ENCODE measurements around the gene MAP7D1. TPM values are rescaled to one million over a fixed set of nuclear protein-coding genes. Genes with fewer than 3 reads are reported as not detected.

Gene MAP7D1
- total and polyA plus RNA-seq, 8 donors = 14.6 to 164 (median 41.3) TPM

DNA sequence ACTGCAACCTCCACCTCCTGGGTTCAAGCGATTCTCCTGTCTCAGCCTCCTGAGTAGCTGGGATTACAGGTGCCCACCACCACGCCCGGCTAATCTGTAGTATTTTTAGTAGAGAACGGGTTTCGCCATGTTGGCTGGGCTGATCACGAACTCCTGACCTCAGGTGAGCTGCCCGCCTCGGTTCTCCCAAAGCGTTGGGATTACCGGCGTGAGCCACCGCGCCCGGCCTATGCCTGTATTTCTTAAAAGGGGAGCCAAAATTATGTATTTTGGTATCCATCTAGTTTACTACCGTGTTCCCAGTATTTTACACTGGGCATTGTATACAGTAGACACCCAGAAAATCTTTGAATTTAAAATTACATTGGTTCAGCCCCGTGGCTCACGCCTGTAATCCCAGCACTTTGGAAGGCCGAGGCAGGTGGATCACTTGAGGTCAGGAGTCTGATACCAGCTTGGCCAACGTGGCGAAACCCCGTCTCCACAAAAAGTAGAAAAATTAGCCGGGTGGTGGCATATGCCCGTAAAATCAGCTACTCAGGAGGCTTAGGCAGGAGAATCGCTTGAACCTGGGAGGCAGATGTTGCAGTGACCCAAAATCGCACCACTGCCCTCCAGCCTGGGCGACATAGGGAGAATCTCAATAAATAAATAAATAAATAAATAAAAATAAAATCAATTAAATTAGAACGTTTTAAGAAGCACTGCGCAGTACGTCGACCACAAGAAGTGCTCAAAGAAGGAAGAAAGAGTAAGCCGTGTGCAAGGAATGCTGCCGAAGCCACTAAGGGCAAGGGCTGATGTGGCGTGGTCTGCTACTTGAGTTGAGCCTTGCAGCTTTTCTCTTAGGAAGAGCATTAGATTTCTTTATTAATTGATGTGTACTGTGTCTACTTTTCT lies 66.8 kb downstream of the MAP7D1 start:
- 80 to 84% (median 83%) methylated on average over 33 of the region's 33 CpGs for WGBS, 5 donors
- peak in 1 of 2 donors; percentile 18 for DNase-seq
- Histone ChIP-seq H3K4me3 (peak overlapping the region; percentile 74 to 91 (median 76)), H3K27ac (peak overlapping the region; percentile 89 to 98 (median 94)), H3K4me1 (peaks cover 16 to 42% (median 32%) of the 10 kb centered on the region in 4 donors), H3K9me3 (no peaks in the 10 kb centered on the region), H3K36me3 (peaks cover 2 to 11% (median 8%) of the 10 kb centered on the region in 4 donors), H3K27me3 (no peaks in the 10 kb centered on the region)
- intact Hi-C loops (cut with DNase I; ENCODE audit: low total_unique reads) = loop anchor here (10.0 kb wide), 1 partner anchor 62 kb away; no protein-coding TSS in a partner anchor
- TF ChIP-seq POLR2A (IDR thresholded peaks at IDR 0.05) (no peak), POLR2AphosphoS5 (IDR thresholded peaks at IDR 0.05) (no peak), EP300 (IDR thresholded peaks at IDR 0.05) (no peak)
- TF ChIP-seq, protein P1, sequence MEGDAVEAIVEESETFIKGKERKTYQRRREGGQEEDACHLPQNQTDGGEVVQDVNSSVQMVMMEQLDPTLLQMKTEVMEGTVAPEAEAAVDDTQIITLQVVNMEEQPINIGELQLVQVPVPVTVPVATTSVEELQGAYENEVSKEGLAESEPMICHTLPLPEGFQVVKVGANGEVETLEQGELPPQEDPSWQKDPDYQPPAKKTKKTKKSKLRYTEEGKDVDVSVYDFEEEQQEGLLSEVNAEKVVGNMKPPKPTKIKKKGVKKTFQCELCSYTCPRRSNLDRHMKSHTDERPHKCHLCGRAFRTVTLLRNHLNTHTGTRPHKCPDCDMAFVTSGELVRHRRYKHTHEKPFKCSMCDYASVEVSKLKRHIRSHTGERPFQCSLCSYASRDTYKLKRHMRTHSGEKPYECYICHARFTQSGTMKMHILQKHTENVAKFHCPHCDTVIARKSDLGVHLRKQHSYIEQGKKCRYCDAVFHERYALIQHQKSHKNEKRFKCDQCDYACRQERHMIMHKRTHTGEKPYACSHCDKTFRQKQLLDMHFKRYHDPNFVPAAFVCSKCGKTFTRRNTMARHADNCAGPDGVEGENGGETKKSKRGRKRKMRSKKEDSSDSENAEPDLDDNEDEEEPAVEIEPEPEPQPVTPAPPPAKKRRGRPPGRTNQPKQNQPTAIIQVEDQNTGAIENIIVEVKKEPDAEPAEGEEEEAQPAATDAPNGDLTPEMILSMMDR (IDR thresholded peaks at IDR 0.05) = no peak

DNA sequence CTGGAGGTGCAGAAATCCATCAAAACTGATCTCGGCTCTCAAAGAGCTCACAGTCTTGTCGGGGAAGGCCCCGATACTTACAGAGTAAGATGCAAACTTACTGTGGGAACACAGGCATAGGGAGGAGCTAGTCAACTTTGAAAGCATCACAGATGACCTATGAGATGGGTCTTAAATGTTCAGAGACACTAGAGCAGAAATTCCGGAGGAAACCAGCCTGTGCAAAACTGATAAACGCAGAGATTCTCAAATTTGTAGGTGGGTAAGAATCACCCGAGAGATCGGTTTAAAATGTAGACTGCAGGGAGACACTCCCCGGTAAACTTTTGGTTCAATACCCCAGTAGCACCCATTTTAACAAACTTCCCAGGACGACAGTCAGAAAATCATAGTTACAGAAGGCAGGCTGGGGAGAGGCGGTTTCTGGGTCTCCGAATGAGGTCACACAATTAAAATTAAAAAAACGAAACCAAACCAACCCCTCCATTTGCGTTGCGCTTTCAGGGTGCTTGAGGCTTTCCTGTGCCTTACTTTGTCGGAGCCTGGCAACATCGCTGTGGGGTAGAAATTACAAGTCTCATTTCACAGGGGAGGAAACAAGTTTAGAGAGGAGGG lies 67.5 kb downstream of the MAP7D1 start:
- peaks cover 16 to 48% (median 35%) of the 10 kb centered on the region in 4 donors for H3K4me1 ChIP-seq
- TF ChIP-seq POLR2A (IDR thresholded peaks at IDR 0.05) (no peak), EP300 (IDR thresholded peaks at IDR 0.05) (no peak), POLR2AphosphoS5 (IDR thresholded peaks at IDR 0.05) (peak in 1 of 3 donors; percentile 18)
- TF ChIP-seq, protein P1 (IDR thresholded peaks at IDR 0.05) = no peak
- H3K9me3 ChIP-seq = no peaks in the 10 kb centered on the region
- peak overlapping the region; percentile 89 to 98 (median 94) for H3K27ac ChIP-seq
- intact Hi-C loops (cut with DNase I; ENCODE audit: low total_unique reads) = loop anchor here (10.0 kb wide), 1 partner anchor 61 kb away; no protein-coding TSS in a partner anchor
- peak overlapping the region; percentile 74 to 91 (median 76) for H3K4me3 ChIP-seq
- peaks cover 2 to 18% (median 16%) of the 10 kb centered on the region in 4 donors for H3K36me3 ChIP-seq
- DNase-seq = peak in 1 of 2 donors; percentile 84
- H3K27me3 ChIP-seq = no peaks in the 10 kb centered on the region
- WGBS, 5 donors = 0 to 2% (median 1%) methylated on average over 16 of the region's 16 CpGs

DNA sequence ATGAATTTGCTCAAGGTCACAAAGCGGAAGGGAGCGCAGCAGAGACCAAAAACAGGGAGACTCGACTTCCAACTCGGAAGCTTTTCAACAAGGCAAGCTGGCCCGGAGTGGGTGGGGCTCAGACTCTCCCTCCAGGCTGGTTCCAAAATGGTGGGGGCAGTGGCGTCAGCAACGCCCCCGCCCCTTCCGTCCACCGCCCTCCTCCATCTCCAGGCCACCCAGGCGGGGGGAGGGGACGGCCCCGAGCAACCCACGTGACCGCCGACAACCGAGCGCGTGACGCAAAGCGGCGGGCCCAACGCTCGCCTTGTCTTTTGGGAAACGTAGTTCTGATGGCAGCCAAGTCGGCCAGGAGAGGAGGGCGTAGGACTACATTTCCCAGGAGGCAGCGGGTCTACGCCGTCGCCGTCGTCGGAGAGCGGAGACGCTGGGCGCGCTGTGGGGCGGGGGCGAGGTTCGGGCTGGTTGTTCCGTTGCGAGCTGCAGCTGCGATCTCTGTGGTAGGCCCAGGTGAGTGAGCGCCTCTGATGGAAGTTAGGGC lies 68.1 kb downstream of the MAP7D1 start, which contains the start of gene THRAP3:
TSS of gene THRAP3 (plus strand) at position 448 of the 541 bp plus-strand sequence. CDS start 58,121 bp downstream, outside the sequence.
- intact Hi-C loops (cut with DNase I; ENCODE audit: low total_unique reads) = loop anchor here (10.0 kb wide), 1 partner anchor 61 kb away; no protein-coding TSS in a partner anchor
- TF ChIP-seq, protein P1 (IDR thresholded peaks at IDR 0.05) = no peak
- TF ChIP-seq POLR2A (IDR thresholded peaks at IDR 0.05) = peak in 2 of 4 donors; percentile 86 to 94
- TF ChIP-seq POLR2AphosphoS5 (IDR thresholded peaks at IDR 0.05) = peak; percentile 93 to 97 (median 96)
- TF ChIP-seq EP300 (IDR thresholded peaks at IDR 0.05) = peak; percentile 73
- 0 to 1% (median 0%) methylated on average over 23 to 45 of the region's 45 CpGs for WGBS, 5 donors
- peak within 1 kb of the TSS; percentile 74 to 91 (median 76) for H3K4me3 ChIP-seq
- H3K4me1 ChIP-seq = peaks cover 16 to 54% (median 38%) of the 10 kb centered on the region in 4 donors
- H3K27me3 ChIP-seq = no peaks in the 10 kb centered on the region
- peak; percentile 100 for DNase-seq
- H3K27ac ChIP-seq = peak within 1 kb of the TSS; percentile 94 to 98 (median 96)
- peaks cover 2 to 24% (median 22%) of the 10 kb centered on the region in 4 donors for H3K36me3 ChIP-seq
- H3K9me3 ChIP-seq = no peaks in the 10 kb centered on the region

All from stomach (tissue), 9 donors.